CD14-positive monocyte (primary cell): ENCODE results near the gene CCDC167. TPM values are rescaled to one million over a fixed set of nuclear protein-coding genes. Genes with fewer than 3 reads are reported as not detected.

Experiments used
- DNase-seq, 3 donors: peaks; one replicate each; pipeline ENCODE4 v3.0.0-alpha.2; 2011 to 2022
- H2AFZ ChIP-seq: 2 replicates; pipeline ENCODE4 v1.6.0; 2012; ENCODE audit warnings: mild to moderate bottlenecking, low read depth, low read length, inconsistent platforms; ENCODE audit not compliant: insufficient read depth, poor library complexity, severe bottlenecking
- H3K27ac ChIP-seq, 2 donors: 1 replicate in 1 of 2; 2 replicates in 1 of 2; pipeline ENCODE4 v1.5.1; 2012 to 2013; ENCODE audit warnings: low read length in 2 of 2, control low read depth in 1 of 2, inconsistent platforms in 1 of 2, low read depth in 1 of 2, mild to moderate bottlenecking in 1 of 2
- H3K27me3 ChIP-seq, 2 donors: one replicate each; pipeline versions ENCODE4 v1.6.0 to v1.6.1; 2011 to 2013; ENCODE audit warnings: low read length in 2 of 2; ENCODE audit not compliant: control insufficient read depth in 2 of 2, insufficient read depth in 2 of 2
- H3K36me3 ChIP-seq, 2 donors: replicated peaks in 1 of 2; 1 replicate in 1 of 2; 2 replicates in 1 of 2; pipeline versions ENCODE4 v1.5.1 to v1.6.1; 2012 to 2013; ENCODE audit warnings: low read length in 2 of 2, control low read depth in 1 of 2, inconsistent platforms in 1 of 2, mild to moderate bottlenecking in 1 of 2; ENCODE audit not compliant: insufficient read depth in 2 of 2, control insufficient read depth in 1 of 2
- H3K4me1 ChIP-seq, 2 donors: 1 replicate in 1 of 2; 2 replicates in 1 of 2; pipeline versions ENCODE4 v1.5.1 to v1.6.1; 2012 to 2013; ENCODE audit warnings: low read length in 2 of 2, control low read depth in 1 of 2, inconsistent platforms in 1 of 2, mild to moderate bottlenecking in 1 of 2, moderate library complexity in 1 of 2; ENCODE audit not compliant: insufficient read depth in 2 of 2, control insufficient read depth in 1 of 2
- H3K4me2 ChIP-seq: replicated peaks from 2 replicates; pipeline ENCODE3; 2012; ENCODE audit warnings: low read length, moderate library complexity, mild to moderate bottlenecking; ENCODE audit not compliant: poor library complexity, severe bottlenecking; ENCODE audit errors: extremely low read depth
- H3K4me3 ChIP-seq, 3 experiments: fragments of 200-600 bp in 1 of 3; sonication (generic) in 1 of 3; replicated peaks in 1 of 3; 1 replicate in 2 of 3; 2 replicates in 1 of 3; pipeline ENCODE4 v1.5.1; 2011 to 2013; ENCODE audit warnings: low read length in 3 of 3, mild to moderate bottlenecking in 3 of 3, control low read depth in 2 of 3, low read depth in 2 of 3, inconsistent platforms in 1 of 3, moderate library complexity in 1 of 3
- H3K79me2 ChIP-seq: 2 replicates; pipeline ENCODE4 v1.6.0; 2012; ENCODE audit warnings: mild to moderate bottlenecking, control low read depth, inconsistent platforms, low read length, moderate library complexity; ENCODE audit not compliant: insufficient read depth
- H3K9ac ChIP-seq: 2 replicates; pipeline ENCODE4 v1.6.0; 2017; ENCODE audit warnings: low read length, mild to moderate bottlenecking; ENCODE audit not compliant: insufficient read depth, poor library complexity, severe bottlenecking
- H3K9me3 ChIP-seq, 2 donors: replicated peaks in 1 of 2; 1 replicate in 1 of 2; 2 replicates in 1 of 2; pipeline versions ENCODE4 v1.5.1 to v1.6.1; 2012 to 2013; ENCODE audit warnings: low read length in 2 of 2, control low read depth in 1 of 2; ENCODE audit not compliant: control insufficient read depth in 1 of 2, insufficient read depth in 1 of 2
- H4K20me1 ChIP-seq: 2 replicates; pipeline ENCODE4 v1.6.0; 2012; ENCODE audit warnings: mild to moderate bottlenecking, low read length, control low read depth, moderate library complexity; ENCODE audit not compliant: insufficient read depth
- H3K27ac Mint-ChIP-seq, 7 donors: one replicate each; pipeline ENCODE4 v1.8.0; 2020; ENCODE audit warnings: mild to moderate bottlenecking in 7 of 7, mixed read lengths in 7 of 7, moderate library complexity in 6 of 7, inconsistent platforms in 2 of 7
- H3K27me3 Mint-ChIP-seq, 3 donors: one replicate each; pipeline ENCODE4 v1.8.0; 2021 to 2022; ENCODE audit warnings: low read depth in 3 of 3, mild to moderate bottlenecking in 3 of 3, mixed read lengths in 3 of 3, moderate library complexity in 3 of 3, inconsistent platforms in 1 of 3
- H3K36me3 Mint-ChIP-seq, 2 donors: one replicate each; pipeline ENCODE4 v1.8.0; 2020; ENCODE audit warnings: mixed read lengths in 2 of 2, inconsistent platforms in 1 of 2, mild to moderate bottlenecking in 1 of 2
- H3K4me1 Mint-ChIP-seq: one replicate; pipeline ENCODE4 v1.8.0; 2020; ENCODE audit warnings: mild to moderate bottlenecking, mixed read lengths
- H3K4me3 Mint-ChIP-seq, 2 donors: one replicate each; pipeline ENCODE4 v1.8.0; 2020; ENCODE audit warnings: mild to moderate bottlenecking in 2 of 2, mixed read lengths in 2 of 2, moderate library complexity in 1 of 2
- H3K9me3 Mint-ChIP-seq, 7 donors: one replicate each; pipeline ENCODE4 v1.8.0; 2020 to 2022; ENCODE audit warnings: mixed read lengths in 7 of 7, mild to moderate bottlenecking in 6 of 7, moderate library complexity in 6 of 7, inconsistent platforms in 2 of 7
- WGBS: methylation state at CpG from one replicate; pipeline ENCODE4 v1.1.5; 2013; ENCODE audit warnings: missing lambda C conversion rate; ENCODE audit not compliant: insufficient coverage; 5-methylcytosine and 5-hydroxymethylcytosine counted together
- intact Hi-C, 2 donors: fragments of 100-400 bp; cut with micrococcal nuclease; formaldehyde crosslinking; loops; one replicate each; pipeline versions ENCODE4 v1.15.0 to v1.15.1; 2023
- polyA plus RNA-seq, 3 donors: library from polyadenylated mRNA; depleted of rRNA in 1 of 3; unstranded in 2 of 3; stranded (reverse) in 1 of 3; fragments of 300-500 nt in 2 of 3; fragments of >200 nt in 1 of 3; fragmentation: Illumina TruSeq in 2 of 3; gene quantifications; 1 replicate in 2 of 3; 2 replicates in 1 of 3; pipeline ENCODE4 v1.2.3, GENCODE V29; 2012 to 2021
- TF ChIP-seq, protein P1 (sequence below): fragments of 200-600 bp; IDR thresholded peaks from one replicate; pipeline ENCODE4 v1.8.0; 2022; ENCODE audit warnings: antibody characterized with exemption, mild to moderate bottlenecking

CCDC167 gene
- polyA plus RNA-seq, 3 donors = 12.5 to 22.9 (median 20.7) TPM

DNA sequence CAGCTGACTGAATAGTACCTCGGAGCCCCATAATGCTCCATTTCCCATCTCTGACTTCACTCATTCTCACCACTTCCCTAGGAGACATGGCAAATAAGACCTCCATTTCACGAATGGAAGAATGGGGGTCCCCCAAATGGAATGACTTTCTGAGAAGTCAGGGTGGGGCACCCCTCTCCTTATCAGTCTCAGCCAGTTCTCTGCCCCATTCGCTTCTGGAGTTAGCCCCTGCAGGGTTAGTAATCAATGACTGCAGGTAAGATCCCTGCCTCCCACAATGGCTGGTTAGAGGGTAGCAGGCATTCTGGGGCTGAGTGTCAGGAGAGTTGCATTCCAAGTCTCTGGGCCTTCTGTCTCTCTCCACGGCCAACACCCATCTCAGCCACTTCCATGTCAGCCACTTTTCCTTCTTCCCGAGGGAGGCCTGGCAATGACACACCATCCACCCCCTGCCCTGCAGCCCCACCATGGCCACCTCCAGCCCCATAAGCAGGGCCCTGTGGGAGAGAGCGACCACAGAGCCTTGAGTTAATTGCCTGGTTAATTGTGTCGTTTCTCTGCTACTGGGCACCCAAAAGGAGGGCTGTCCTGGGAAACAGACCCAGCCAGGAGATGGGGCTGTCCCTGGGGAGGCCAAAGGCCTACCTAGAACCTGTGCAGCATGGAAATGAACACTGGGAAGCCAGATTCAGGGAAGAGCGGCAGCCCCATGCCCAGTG, 13.4 kb downstream of the CCDC167 start:
- Mint-ChIP-seq H3K4me3 (no peak overlapping the region), H3K27me3 (peaks cover 0 to 4% (median 0%) of the 10 kb centered on the region in 3 donors), H3K27ac (peak overlapping the region in 1 of 7 donors; percentile 69), H3K9me3 (no peaks in the 10 kb centered on the region), H3K4me1 (no peaks in the 10 kb centered on the region), H3K36me3 (peaks cover 39 to 43% of the 10 kb centered on the region in 2 donors)
- Histone ChIP-seq H3K9me3 (no peaks in the 10 kb centered on the region), H2AFZ (no peak overlapping the region), H4K20me1 (no peaks in the 10 kb centered on the region), H3K4me3 (no peak overlapping the region), H3K4me1 (no peaks in the 10 kb centered on the region), H3K36me3 (peaks cover 24 to 38% of the 10 kb centered on the region in 2 donors), H3K27me3 (no peaks in the 10 kb centered on the region), H3K9ac (no peak overlapping the region), H3K79me2 (no peaks in the 10 kb centered on the region), H3K27ac (no peak overlapping the region), H3K4me2 (no peak overlapping the region)
- no peak for DNase-seq
- intact Hi-C loops = loop anchor here (2.0 to 5.0 kb wide), 3 partner anchors 206 to 1006 kb away; no protein-coding TSS in a partner anchor
- 96% methylated on average over 4 of the region's 8 CpGs for whole genome bisulfite sequencing
- TF ChIP-seq, protein P1, sequence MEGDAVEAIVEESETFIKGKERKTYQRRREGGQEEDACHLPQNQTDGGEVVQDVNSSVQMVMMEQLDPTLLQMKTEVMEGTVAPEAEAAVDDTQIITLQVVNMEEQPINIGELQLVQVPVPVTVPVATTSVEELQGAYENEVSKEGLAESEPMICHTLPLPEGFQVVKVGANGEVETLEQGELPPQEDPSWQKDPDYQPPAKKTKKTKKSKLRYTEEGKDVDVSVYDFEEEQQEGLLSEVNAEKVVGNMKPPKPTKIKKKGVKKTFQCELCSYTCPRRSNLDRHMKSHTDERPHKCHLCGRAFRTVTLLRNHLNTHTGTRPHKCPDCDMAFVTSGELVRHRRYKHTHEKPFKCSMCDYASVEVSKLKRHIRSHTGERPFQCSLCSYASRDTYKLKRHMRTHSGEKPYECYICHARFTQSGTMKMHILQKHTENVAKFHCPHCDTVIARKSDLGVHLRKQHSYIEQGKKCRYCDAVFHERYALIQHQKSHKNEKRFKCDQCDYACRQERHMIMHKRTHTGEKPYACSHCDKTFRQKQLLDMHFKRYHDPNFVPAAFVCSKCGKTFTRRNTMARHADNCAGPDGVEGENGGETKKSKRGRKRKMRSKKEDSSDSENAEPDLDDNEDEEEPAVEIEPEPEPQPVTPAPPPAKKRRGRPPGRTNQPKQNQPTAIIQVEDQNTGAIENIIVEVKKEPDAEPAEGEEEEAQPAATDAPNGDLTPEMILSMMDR = no peak

DNA sequence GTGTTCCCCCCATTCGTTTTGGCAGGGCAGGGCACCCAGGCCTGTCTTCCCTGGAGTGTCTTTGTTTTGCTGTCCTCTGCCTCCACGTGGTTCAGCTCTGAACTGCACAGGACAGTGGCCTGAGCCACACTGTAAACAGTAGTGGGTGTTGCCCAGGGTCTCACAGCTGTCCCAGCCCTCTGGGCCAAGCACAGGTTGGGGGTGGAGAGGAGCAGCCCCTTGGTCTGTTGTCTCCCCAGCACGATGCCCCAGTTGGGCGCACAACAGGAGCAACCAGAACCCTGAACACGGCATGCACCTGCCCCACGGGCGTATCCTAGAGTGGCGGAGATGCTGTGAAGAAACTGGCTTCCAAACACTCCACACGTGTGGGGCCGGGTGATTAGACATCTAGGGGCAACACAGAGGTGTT, 14.4 kb downstream of the CCDC167 start:
- DNase-seq = no peak
- intact Hi-C loops = loop anchor here (5.0 kb wide), 2 partner anchors 207 to 1007 kb away; no protein-coding TSS in a partner anchor
- no peak overlapping the region for H3K9ac ChIP-seq

More for the DNA sequence above, 14.4 kb downstream of the CCDC167 start:
- no peak overlapping the region for H3K4me3 Mint-ChIP-seq
- Histone ChIP-seq H2AFZ (no peak overlapping the region), H3K36me3 (peaks cover 30 to 48% of the 10 kb centered on the region in 2 donors), H3K27ac (no peak overlapping the region), H3K79me2 (no peaks in the 10 kb centered on the region), H3K27me3 (no peaks in the 10 kb centered on the region), H3K4me3 (no peak overlapping the region), H3K4me2 (no peak overlapping the region), H3K4me1 (no peaks in the 10 kb centered on the region), H4K20me1 (no peaks in the 10 kb centered on the region), H3K9me3 (no peaks in the 10 kb centered on the region)
- H3K36me3 Mint-ChIP-seq = peaks cover 46 to 53% of the 10 kb centered on the region in 2 donors
- no peaks in the 10 kb centered on the region for H3K9me3 Mint-ChIP-seq
- no peak overlapping the region for H3K27ac Mint-ChIP-seq
- H3K4me1 Mint-ChIP-seq = no peaks in the 10 kb centered on the region
- WGBS = 94% methylated on average over 6 of the region's 10 CpGs
- TF ChIP-seq, protein P1 = no peak
- H3K27me3 Mint-ChIP-seq = peaks cover 0 to 4% (median 0%) of the 10 kb centered on the region in 3 donors
